SK-N-SH (cell line): Measurements from ENCODE around the gene OR6K2. TPM values are rescaled to one million over a fixed set of nuclear protein-coding genes. Genes with fewer than 3 reads are reported as not detected.

Source experiments
- CTCF ChIA-PET: fragments of 300-600, 350-600 bp; formaldehyde crosslinking; extraction: SDS; loops from one replicate; lab custom pipeline; 2021; lab: Yijun Ruan, JAX
- POLR2A ChIA-PET: fragments of 350-600 bp; sonication (Branson Sonifier 250); formaldehyde crosslinking; extraction: SDS; loops from one replicate; lab custom pipeline; 2020; ENCODE audit warnings: antibody characterized with exemption, inconsistent platforms; lab: Yijun Ruan, JAX
- DNase-seq: peaks from one replicate; pipeline ENCODE4 v3.0.0; 2012
- H2AFZ ChIP-seq: fragments of 200-600 bp; sonication (generic); 2 replicates; pipeline ENCODE4 v1.8.1; 2016; ENCODE audit warnings: antibody characterized with exemption, mild to moderate bottlenecking, low read depth
- H3F3A ChIP-seq: fragments of 200-600 bp; sonication (generic); replicated peaks from 2 replicates; pipeline ENCODE3; 2016; ENCODE audit warnings: antibody characterized with exemption, mild to moderate bottlenecking; ENCODE audit not compliant: insufficient read depth
- H3K27ac ChIP-seq, 2 experiments: fragments of 200-500 bp in 1 of 2; fragments of 200-600 bp in 1 of 2; sonication (Bioruptor generic) in 1 of 2; sonication (generic), shearing (Covaris generic) in 1 of 2; 2 replicates each; pipeline versions ENCODE4 v1.5.1 to v1.6.1; 2014 to 2016; ENCODE audit warnings: low read depth in 2 of 2, inconsistent platforms in 1 of 2, low read length in 1 of 2, mild to moderate bottlenecking in 1 of 2, mixed read lengths in 1 of 2
- H3K27me3 ChIP-seq: fragments of 200-600 bp; sonication (generic), shearing (Covaris generic); 2 replicates; pipeline ENCODE4 v1.6.1; 2016; ENCODE audit warnings: mixed run types; ENCODE audit not compliant: insufficient read depth
- H3K36me3 ChIP-seq, 2 experiments: fragments of 200-500 bp in 1 of 2; fragments of 200-600 bp in 1 of 2; sonication (Bioruptor generic) in 1 of 2; sonication (generic) in 1 of 2; replicated peaks in 1 of 2; 2 replicates each; pipeline versions ENCODE3 to v1.5.1; 2014 to 2016; ENCODE audit warnings: low read length in 1 of 2, mild to moderate bottlenecking in 1 of 2; ENCODE audit not compliant: insufficient read depth in 2 of 2, control insufficient read depth in 1 of 2
- H3K4me1 ChIP-seq, 2 experiments: fragments of 200-500 bp in 1 of 2; fragments of 200-600 bp in 1 of 2; sonication (Bioruptor generic) in 1 of 2; sonication (generic), shearing (Covaris generic) in 1 of 2; 2 replicates each; pipeline versions ENCODE4 v1.5.1 to v1.6.1; 2014 to 2016; ENCODE audit warnings: low read depth in 1 of 2, low read length in 1 of 2, mixed run types in 1 of 2; ENCODE audit not compliant: insufficient read depth in 2 of 2, control insufficient read depth in 1 of 2
- H3K4me2 ChIP-seq: fragments of 200-600 bp; sonication (generic), shearing (Covaris generic); 2 replicates; pipeline ENCODE4 v1.6.1; 2017; ENCODE audit warnings: mixed run types
- H3K4me3 ChIP-seq, 2 experiments: fragments of 200-500 bp in 1 of 2; fragments of 200-600 bp in 1 of 2; sonication (Bioruptor generic) in 1 of 2; sonication (generic), shearing (Covaris generic) in 1 of 2; 2 replicates each; pipeline versions ENCODE4 v1.5.1 to v1.8.1; 2014 to 2016; ENCODE audit warnings: low read depth in 2 of 2, inconsistent platforms in 1 of 2, low read length in 1 of 2, mild to moderate bottlenecking in 1 of 2, mixed read lengths in 1 of 2, moderate library complexity in 1 of 2
- H3K79me2 ChIP-seq: fragments of 200-600 bp; sonication (generic); 2 replicates; pipeline ENCODE4 v1.8.1; 2017; ENCODE audit warnings: mild to moderate bottlenecking; ENCODE audit not compliant: insufficient read depth
- H3K9ac ChIP-seq: fragments of 200-600 bp; sonication (generic); 2 replicates; pipeline ENCODE4 v1.6.1; 2017; ENCODE audit warnings: mixed run types
- H3K9me2 ChIP-seq: fragments of 200-600 bp; sonication (generic); 2 replicates; pipeline ENCODE4 v1.6.1; 2017; ENCODE audit warnings: mixed run types
- H3K9me3 ChIP-seq: fragments of 200-600 bp; sonication (generic); 2 replicates; pipeline ENCODE4 v1.6.1; 2017; ENCODE audit warnings: mixed run types, mild to moderate bottlenecking, moderate library complexity
- H4K20me1 ChIP-seq: fragments of 200-600 bp; sonication (generic); 2 replicates; pipeline ENCODE4 v1.6.1; 2017; ENCODE audit warnings: mild to moderate bottlenecking, mixed run types; ENCODE audit not compliant: insufficient read depth
- CTCF ChIP-seq: fragments of 200-600 bp; sonication (generic); IDR thresholded peaks from 2 replicates; pipeline ENCODE4 v1.6.1; 2017; ENCODE audit warnings: antibody characterized with exemption, mild to moderate bottlenecking, moderate library complexity
- FOSL2 ChIP-seq: IDR thresholded peaks from 2 replicates; pipeline ENCODE4 v1.4.0; 2012; ENCODE audit warnings: low read depth, mild to moderate bottlenecking, moderate library complexity, borderline replicate concordance
- FOXM1 ChIP-seq: IDR thresholded peaks from 2 replicates; pipeline ENCODE4 v1.4.0; 2012; ENCODE audit warnings: low read depth, mild to moderate bottlenecking
- IRF3 ChIP-seq: fragments of 150-350 bp; IDR thresholded peaks from 2 replicates; pipeline ENCODE4 v1.6.1; 2016; ENCODE audit warnings: mild to moderate bottlenecking, low read depth, low read length
- JUND ChIP-seq: IDR thresholded peaks from 2 replicates; pipeline ENCODE4 v1.4.0; 2012
- NFIC ChIP-seq: IDR thresholded peaks from 2 replicates; pipeline ENCODE4 v1.4.0; 2012; ENCODE audit warnings: borderline replicate concordance
- NRF1 ChIP-seq: IDR thresholded peaks from 2 replicates; pipeline ENCODE4 v1.6.1; 2012; ENCODE audit warnings: low read depth, mild to moderate bottlenecking, low read length
- RAD21 ChIP-seq: IDR thresholded peaks from 2 replicates; pipeline ENCODE4 v1.6.1; 2012; ENCODE audit warnings: mild to moderate bottlenecking, low read length
- REST ChIP-seq: IDR thresholded peaks from 2 replicates; pipeline ENCODE4 v1.6.1; 2012; ENCODE audit warnings: mild to moderate bottlenecking, low read depth, low read length, moderate library complexity
- RFX5 ChIP-seq: IDR thresholded peaks from 2 replicates; pipeline ENCODE4 v1.6.1; 2012; ENCODE audit warnings: mild to moderate bottlenecking, improper control_type of control experiment, low read length
- RXRA ChIP-seq: IDR thresholded peaks from 2 replicates; pipeline ENCODE4 v1.4.0; 2012; ENCODE audit warnings: low read depth, mild to moderate bottlenecking, borderline replicate concordance
- SIN3A ChIP-seq: IDR thresholded peaks from 2 replicates; pipeline ENCODE4 v1.6.1; 2012; ENCODE audit warnings: low read depth, mild to moderate bottlenecking, low read length, moderate library complexity, borderline replicate concordance
- SMC3 ChIP-seq: IDR thresholded peaks from 2 replicates; pipeline ENCODE4 v1.6.1; 2012; ENCODE audit warnings: low read depth, low read length, improper control_type of control experiment
- TAF1 ChIP-seq: IDR thresholded peaks from 2 replicates; pipeline ENCODE4 v1.6.1; 2012; ENCODE audit warnings: low read depth, mild to moderate bottlenecking, low read length, moderate library complexity, borderline replicate concordance
- USF2 ChIP-seq: fragments of 150-350 bp; IDR thresholded peaks from 2 replicates; pipeline ENCODE4 v1.6.1; 2017; ENCODE audit warnings: antibody characterized with exemption, low read length, low read depth, borderline replicate concordance
- YY1 ChIP-seq: IDR thresholded peaks from 2 replicates; pipeline ENCODE4 v1.4.0; 2012; ENCODE audit warnings: low read depth, mild to moderate bottlenecking
- ZBTB33 ChIP-seq: IDR thresholded peaks from 2 replicates; pipeline ENCODE4 v1.4.0; 2012; ENCODE audit warnings: low read depth, borderline replicate concordance
- WGBS: methylation state at CpG from one replicate; pipeline ENCODE4 v1.1.6; 2017; ENCODE audit warnings: low lambda C conversion rate; 5-methylcytosine and 5-hydroxymethylcytosine counted together
- polyA plus RNA-seq, 3 experiments: library from polyadenylated mRNA; depleted of rRNA; stranded (reverse); fragments of >200 nt; gene quantifications; 2 replicates each; pipeline ENCODE4 v1.2.3, GENCODE V29; 2012
- TF ChIP-seq, protein P1 (sequence below): IDR thresholded peaks from 2 replicates; pipeline ENCODE4 v1.4.0; 2012; ENCODE audit warnings: low read depth, borderline replicate concordance

Gene OR6K2
- polyA plus RNA-seq, 1 of the 3 experiments (the other 2 are of a cell fraction): not detected

DNA sequence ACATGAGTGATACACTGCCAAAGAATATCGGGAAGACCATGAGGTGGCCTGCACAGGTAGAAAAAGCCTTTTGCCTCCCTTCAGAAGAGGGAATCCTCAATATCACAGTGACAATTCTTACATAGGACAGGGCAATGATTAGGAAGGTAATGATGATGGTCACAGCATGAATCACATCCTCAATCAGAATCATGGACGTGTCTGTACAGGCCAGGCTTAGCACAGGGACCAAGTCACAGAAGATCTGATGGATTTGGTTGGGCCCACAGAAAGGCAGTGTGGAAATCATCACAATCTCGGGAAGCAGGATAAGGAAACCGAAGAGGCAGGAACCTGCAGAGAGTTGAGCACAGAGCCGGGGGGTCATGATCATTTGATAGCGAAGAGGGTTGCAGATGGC is 16.9 kb upstream of the OR6K2 start:
- no peak overlapping the region for H3K27ac ChIP-seq
- no peak for TF ChIP-seq NRF1
- TF ChIP-seq, all 33 proteins: peak for 0
- H3K36me3 ChIP-seq: no peaks in the 10 kb centered on the region
- no peaks in the 10 kb centered on the region for H3K4me1 ChIP-seq
- no peaks in the 10 kb centered on the region for H3K9me3 ChIP-seq
- no peaks in the 10 kb centered on the region for H4K20me1 ChIP-seq
- no peaks in the 10 kb centered on the region for H3K9me2 ChIP-seq
- H3K79me2 ChIP-seq: no peaks in the 10 kb centered on the region
- no peak overlapping the region for H3K9ac ChIP-seq
- no peaks in the 10 kb centered on the region for H3K27me3 ChIP-seq
- WGBS: 2% methylated on average over 6 of the region's 6 CpGs
- ChIA-PET POLR2A (no interaction called here), CTCF (no interaction called here)
- DNase-seq: no peak
- no peak overlapping the region for H3K4me2 ChIP-seq
- no peaks in the 10 kb centered on the region for H3F3A ChIP-seq
- no peak overlapping the region for H2AFZ ChIP-seq
- no peak overlapping the region for H3K4me3 ChIP-seq

DNA sequence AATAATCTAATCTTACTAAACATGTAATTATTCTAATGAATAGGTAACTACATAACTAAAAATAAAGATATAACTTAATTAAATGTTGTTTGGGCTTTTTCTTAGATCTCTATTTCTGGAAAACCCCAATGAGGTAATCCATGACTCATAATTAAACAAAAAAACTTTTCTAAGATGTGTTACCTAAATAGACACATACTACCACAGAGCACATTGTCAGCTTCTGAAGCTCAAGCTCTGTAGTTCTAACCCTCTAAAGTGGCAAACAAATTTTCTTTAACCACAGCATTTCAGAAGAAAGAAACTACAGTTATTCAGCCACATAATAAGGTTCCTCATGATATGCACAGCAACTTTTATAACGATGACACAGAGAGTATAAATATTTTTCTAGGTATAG is 15.9 kb upstream of the OR6K2 start:
- Histone ChIP-seq H3F3A (no peaks in the 10 kb centered on the region), H2AFZ (no peak overlapping the region), H3K9me3 (no peaks in the 10 kb centered on the region), H3K27me3 (no peaks in the 10 kb centered on the region), H3K4me1 (no peaks in the 10 kb centered on the region), H3K9ac (no peak overlapping the region), H3K4me3 (no peak overlapping the region), H3K27ac (no peak overlapping the region), H3K79me2 (no peaks in the 10 kb centered on the region), H3K4me2 (no peak overlapping the region), H3K9me2 (no peaks in the 10 kb centered on the region), H4K20me1 (no peaks in the 10 kb centered on the region), H3K36me3 (no peaks in the 10 kb centered on the region)
- CTCF ChIA-PET: no interaction called here
- WGBS: 0% methylated on average over 1 of the region's 1 CpG
- POLR2A ChIA-PET: no interaction called here
- no peak for DNase-seq
- TF ChIP-seq NRF1 (no peak), RXRA (no peak), RFX5 (no peak), USF2 (no peak), ZBTB33 (no peak), REST (no peak), JUND (no peak), YY1 (no peak), SIN3A (no peak), FOXM1 (no peak), SMC3 (no peak), RAD21 (no peak), NFIC (no peak), TAF1 (no peak), IRF3 (no peak), CTCF (no peak), FOSL2 (no peak)
- TF ChIP-seq, protein P1, sequence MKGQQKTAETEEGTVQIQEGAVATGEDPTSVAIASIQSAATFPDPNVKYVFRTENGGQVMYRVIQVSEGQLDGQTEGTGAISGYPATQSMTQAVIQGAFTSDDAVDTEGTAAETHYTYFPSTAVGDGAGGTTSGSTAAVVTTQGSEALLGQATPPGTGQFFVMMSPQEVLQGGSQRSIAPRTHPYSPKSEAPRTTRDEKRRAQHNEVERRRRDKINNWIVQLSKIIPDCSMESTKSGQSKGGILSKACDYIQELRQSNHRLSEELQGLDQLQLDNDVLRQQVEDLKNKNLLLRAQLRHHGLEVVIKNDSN: no peak
